Ovary (tissue), 3 donors: Measurements from ENCODE around the gene CAMTA1.

Experiments
- POLR2A ChIP-seq: fragments of 450-650 bp; IDR thresholded peaks from one replicate; pipeline ENCODE4 v1.6.1; 2017; ENCODE audit warnings: antibody characterized with exemption, mild to moderate bottlenecking, moderate library complexity
- TF ChIP-seq, protein P1 (sequence below), 3 donors: fragments of 450-650 bp in 2 of 3; fragments of 200-600 bp in 1 of 3; IDR thresholded peaks; one replicate each; pipeline versions ENCODE4 v1.5.1 to v1.8.0; 2016 to 2022; ENCODE audit warnings: antibody characterized with exemption in 3 of 3, mild to moderate bottlenecking in 1 of 3
- donor health status: DM: no; HTN: no; CAD: no.

DNA sequence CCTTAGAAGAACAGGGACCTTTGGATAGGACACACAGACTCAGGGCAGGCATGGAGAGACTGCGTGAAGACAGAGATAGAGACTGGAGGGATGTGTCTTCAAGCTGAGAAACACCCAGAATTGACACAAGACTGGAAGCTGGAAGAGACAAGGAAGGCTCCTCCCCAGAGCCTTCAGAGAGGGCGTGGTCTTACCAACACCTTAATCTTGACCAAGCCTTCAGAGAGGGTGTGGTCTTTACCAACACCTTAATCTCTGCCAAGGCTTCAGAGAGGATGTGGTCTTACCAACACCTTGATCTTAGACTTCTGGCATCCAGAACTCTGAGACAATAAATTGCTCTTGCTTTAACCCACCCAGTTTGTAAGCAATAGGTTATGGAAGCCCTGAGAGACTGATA is 504.4 kb downstream of the CAMTA1 start:
- TF ChIP-seq, protein P1, sequence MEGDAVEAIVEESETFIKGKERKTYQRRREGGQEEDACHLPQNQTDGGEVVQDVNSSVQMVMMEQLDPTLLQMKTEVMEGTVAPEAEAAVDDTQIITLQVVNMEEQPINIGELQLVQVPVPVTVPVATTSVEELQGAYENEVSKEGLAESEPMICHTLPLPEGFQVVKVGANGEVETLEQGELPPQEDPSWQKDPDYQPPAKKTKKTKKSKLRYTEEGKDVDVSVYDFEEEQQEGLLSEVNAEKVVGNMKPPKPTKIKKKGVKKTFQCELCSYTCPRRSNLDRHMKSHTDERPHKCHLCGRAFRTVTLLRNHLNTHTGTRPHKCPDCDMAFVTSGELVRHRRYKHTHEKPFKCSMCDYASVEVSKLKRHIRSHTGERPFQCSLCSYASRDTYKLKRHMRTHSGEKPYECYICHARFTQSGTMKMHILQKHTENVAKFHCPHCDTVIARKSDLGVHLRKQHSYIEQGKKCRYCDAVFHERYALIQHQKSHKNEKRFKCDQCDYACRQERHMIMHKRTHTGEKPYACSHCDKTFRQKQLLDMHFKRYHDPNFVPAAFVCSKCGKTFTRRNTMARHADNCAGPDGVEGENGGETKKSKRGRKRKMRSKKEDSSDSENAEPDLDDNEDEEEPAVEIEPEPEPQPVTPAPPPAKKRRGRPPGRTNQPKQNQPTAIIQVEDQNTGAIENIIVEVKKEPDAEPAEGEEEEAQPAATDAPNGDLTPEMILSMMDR (IDR thresholded peaks at IDR 0.05) = no peak
- no peak for TF ChIP-seq POLR2A
